Dendritic cell treated with granulocyte-macrophage colony-stimulating factor and Interleukin-4, amounts not matched to agents 40 ng/mL and 50 ng/mL, for 4 days (primary cell): ENCODE measurements around the gene COMMD1.
"Not testable (repeated sequence)": the region's sequence is repeated elsewhere in the genome, so short reads cannot be mapped to it uniquely, and the experiment has no call there.

Source experiments
- H3K27ac Mint-ChIP-seq: one replicate; pipeline ENCODE4 v1.8.0; 2022; ENCODE audit warnings: mild to moderate bottlenecking, mixed read lengths
- H3K27me3 Mint-ChIP-seq: one replicate; pipeline ENCODE4 v1.8.0; 2022; ENCODE audit warnings: mild to moderate bottlenecking, mixed read lengths
- H3K36me3 Mint-ChIP-seq: one replicate; pipeline ENCODE4 v1.8.0; 2022; ENCODE audit warnings: low read depth, mixed read lengths
- H3K4me1 Mint-ChIP-seq: one replicate; pipeline ENCODE4 v1.8.0; 2022; ENCODE audit warnings: low read depth, mixed read lengths
- H3K4me3 Mint-ChIP-seq: one replicate; pipeline ENCODE4 v1.8.0; 2022; ENCODE audit warnings: mild to moderate bottlenecking, moderate library complexity, mixed read lengths
- H3K9me3 Mint-ChIP-seq: one replicate; pipeline ENCODE4 v1.8.0; 2022; ENCODE audit warnings: mixed read lengths
- intact Hi-C: fragments of 100-400 bp; cut with micrococcal nuclease; formaldehyde crosslinking; loops from one replicate; pipeline ENCODE4 v1.15.0; 2022

Gene COMMD1

GRCh38 chr2:62112179-62112578 is 206.7 kb downstream of the COMMD1 start:
- H3K27ac Mint-ChIP-seq: no peak overlapping the region
- H3K36me3 Mint-ChIP-seq: no peaks in the 10 kb centered on the region

GRCh38 chr2:62114564-62114963 is 209.1 kb downstream of the COMMD1 start:
- H3K27ac Mint-ChIP-seq: no peak overlapping the region
- H3K4me1 Mint-ChIP-seq: peaks cover 9% of the 10 kb centered on the region
- no peaks in the 10 kb centered on the region for H3K9me3 Mint-ChIP-seq
- no peaks in the 10 kb centered on the region for H3K36me3 Mint-ChIP-seq
- H3K4me3 Mint-ChIP-seq: no peak overlapping the region
- no peaks in the 10 kb centered on the region for H3K27me3 Mint-ChIP-seq
- intact Hi-C loops: no loop called here

More at GRCh38 chr2:62112179-62112578, 206.7 kb downstream of the COMMD1 start:
- Mint-ChIP-seq H3K4me1 (no peaks in the 10 kb centered on the region), H3K9me3 (no peaks in the 10 kb centered on the region), H3K27me3 (no peaks in the 10 kb centered on the region), H3K4me3 (no peak overlapping the region)
- intact Hi-C loops: no loop called here

- Mint-ChIP-seq H3K36me3 (no peaks in the 10 kb centered on the region), H3K4me3 (no peak overlapping the region), H3K4me1 (peaks cover 10% of the 10 kb centered on the region), H3K27ac (no peak overlapping the region), H3K9me3 (no peaks in the 10 kb centered on the region), H3K27me3 (no peaks in the 10 kb centered on the region)
- intact Hi-C loops: no loop called here
These were observed 211.5 kb downstream of the COMMD1 start for GRCh38 chr2:62116983-62117382.

- Mint-ChIP-seq H3K36me3 (no peaks in the 10 kb centered on the region), H3K4me1 (peaks cover 10% of the 10 kb centered on the region), H3K4me3 (no peak overlapping the region), H3K27me3 (no peaks in the 10 kb centered on the region), H3K9me3 (no peaks in the 10 kb centered on the region), H3K27ac (no peak overlapping the region)
- intact Hi-C loops: no loop called here
These were observed 212.7 kb downstream of the COMMD1 start for GRCh38 chr2:62118160-62118559.

- intact Hi-C loops: no loop called here
- Mint-ChIP-seq H3K27ac (no peak overlapping the region), H3K27me3 (no peaks in the 10 kb centered on the region), H3K9me3 (no peaks in the 10 kb centered on the region), H3K36me3 (no peaks in the 10 kb centered on the region), H3K4me3 (no peak overlapping the region), H3K4me1 (peaks cover 10% of the 10 kb centered on the region)
These were observed 214.0 kb downstream of the COMMD1 start for GRCh38 chr2:62119311-62119974.

- H3K36me3 Mint-ChIP-seq, H3K27ac Mint-ChIP-seq, H3K27me3 Mint-ChIP-seq, intact Hi-C loops, H3K9me3 Mint-ChIP-seq, H3K4me3 Mint-ChIP-seq: not testable (repeated sequence)
- peaks cover 10% of the 10 kb centered on the region for H3K4me1 Mint-ChIP-seq
These were observed 220.8 kb downstream of the COMMD1 start for GRCh38 chr2:62126239-62126638.

GRCh38 chr2:62133320-62133823 is 227.9 kb downstream of the COMMD1 start:
- Mint-ChIP-seq H3K36me3 (peaks cover 10% of the 10 kb centered on the region), H3K27me3 (no peaks in the 10 kb centered on the region), H3K27ac (no peak overlapping the region), H3K4me3 (no peak overlapping the region), H3K4me1 (peaks cover 10% of the 10 kb centered on the region), H3K9me3 (no peaks in the 10 kb centered on the region)
- intact Hi-C loops: no loop called here

- intact Hi-C loops: no loop called here
- H3K4me3 Mint-ChIP-seq: no peak overlapping the region
- H3K36me3 Mint-ChIP-seq: peaks cover 10% of the 10 kb centered on the region
- no peaks in the 10 kb centered on the region for H3K27me3 Mint-ChIP-seq
- peaks cover 3% of the 10 kb centered on the region for H3K4me1 Mint-ChIP-seq
- H3K27ac Mint-ChIP-seq: no peak overlapping the region
- H3K9me3 Mint-ChIP-seq: no peaks in the 10 kb centered on the region
These were observed 231.7 kb downstream of the COMMD1 start for GRCh38 chr2:62136956-62137830.

GRCh38 chr2:62140426-62141141 is 235.1 kb downstream of the COMMD1 start:
- H3K9me3 Mint-ChIP-seq: no peaks in the 10 kb centered on the region
- no peak overlapping the region for H3K4me3 Mint-ChIP-seq
- intact Hi-C loops: no loop called here
- no peak overlapping the region for H3K27ac Mint-ChIP-seq
- H3K4me1 Mint-ChIP-seq: peaks cover 11% of the 10 kb centered on the region
- H3K27me3 Mint-ChIP-seq: no peaks in the 10 kb centered on the region
- H3K36me3 Mint-ChIP-seq: peaks cover 6% of the 10 kb centered on the region

- Mint-ChIP-seq H3K9me3 (no peaks in the 10 kb centered on the region), H3K27me3 (no peaks in the 10 kb centered on the region), H3K4me1 (peaks cover 11% of the 10 kb centered on the region), H3K4me3 (no peak overlapping the region), H3K27ac (no peak overlapping the region), H3K36me3 (no peaks in the 10 kb centered on the region)
- intact Hi-C loops: no loop called here
These were observed 235.8 kb downstream of the COMMD1 start for GRCh38 chr2:62141142-62141740.

GRCh38 chr2:62142054-62142453 is 236.6 kb downstream of the COMMD1 start:
- intact Hi-C loops: no loop called here
- no peaks in the 10 kb centered on the region for H3K27me3 Mint-ChIP-seq
- H3K4me3 Mint-ChIP-seq: no peak overlapping the region
- no peaks in the 10 kb centered on the region for H3K36me3 Mint-ChIP-seq
- H3K9me3 Mint-ChIP-seq: no peaks in the 10 kb centered on the region
- H3K27ac Mint-ChIP-seq: peak overlapping the region; percentile 52
- peaks cover 11% of the 10 kb centered on the region for H3K4me1 Mint-ChIP-seq

GRCh38 chr2:62143696-62144095 is 238.2 kb downstream of the COMMD1 start:
- Mint-ChIP-seq H3K27ac (no peak overlapping the region), H3K4me3 (no peak overlapping the region), H3K36me3 (no peaks in the 10 kb centered on the region), H3K4me1 (peaks cover 11% of the 10 kb centered on the region), H3K9me3 (no peaks in the 10 kb centered on the region), H3K27me3 (no peaks in the 10 kb centered on the region)
- intact Hi-C loops: no loop called here

GRCh38 chr2:62144689-62145477 is 239.4 kb downstream of the COMMD1 start:
- Mint-ChIP-seq H3K4me3 (no peak overlapping the region), H3K4me1 (peaks cover 11% of the 10 kb centered on the region), H3K27me3 (no peaks in the 10 kb centered on the region), H3K36me3 (no peaks in the 10 kb centered on the region), H3K27ac (no peak overlapping the region), H3K9me3 (no peaks in the 10 kb centered on the region)
- intact Hi-C loops: no loop called here
